Measurements from ENCODE around the gene AKNA.

- TF ChIP-seq CTCF (IDR thresholded peaks at IDR 0.05) (no peak), EZH2 (IDR thresholded peaks at IDR 0.05) (no peak)
Measured at GRCh38 chr9:114376586-114377445, 11.0 kb downstream of the AKNA start.
